Activated naive CD8-positive, alpha-beta T cell treated with anti-CD3 and anti-CD28 coated beads, Interleukin-2, amount 50 U/mL, for 16 hours (primary cell): Measurements from ENCODE around the gene SIRT4.
A peak's percentile ranks its signal among the peaks of the same experiment; 100 is the strongest.
"Not testable (repeated sequence)": the region's sequence is repeated elsewhere in the genome, so short reads cannot be mapped to it uniquely, and the experiment has no call there.

Source experiments
- DNase-seq: peaks from one replicate; pipeline ENCODE4 v3.0.0-alpha.2; 2020; ENCODE audit warnings: low read depth, low spot score

The SIRT4 gene

GRCh38 chr12:120301962-120302815, at the start of gene SIRT4:
Gene SIRT4, plus strand, starts transcription at chr12:120302321. Its CDS starts 1,241 bp downstream, at chr12:120303562.
- peak; percentile 72 for DNase-seq

DNA sequence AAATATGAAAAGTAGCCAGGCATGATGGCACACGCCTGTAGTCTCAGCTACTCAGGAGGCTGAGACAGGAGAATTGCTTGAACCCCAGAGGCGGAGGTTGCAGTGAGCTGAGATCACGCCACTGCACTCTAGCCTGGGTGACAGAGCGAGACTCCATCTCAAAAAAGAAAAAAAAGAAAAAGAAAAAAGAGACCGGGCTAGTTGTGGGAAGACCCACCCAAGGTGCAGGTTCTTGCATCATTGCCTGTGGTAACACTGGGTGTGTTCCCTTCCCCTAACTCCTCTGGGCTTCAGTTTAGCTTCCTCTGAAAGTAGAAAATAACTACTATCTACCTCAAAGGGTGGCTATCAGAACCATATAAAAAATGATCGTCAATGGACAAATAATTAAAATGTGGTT, 48.8 kb upstream of the SIRT4 start:
- DNase-seq: not testable (repeated sequence)

- DNase-seq: no peak
These were observed 47.3 kb upstream of the SIRT4 start for GRCh38 chr12:120254809-120255208.

DNA sequence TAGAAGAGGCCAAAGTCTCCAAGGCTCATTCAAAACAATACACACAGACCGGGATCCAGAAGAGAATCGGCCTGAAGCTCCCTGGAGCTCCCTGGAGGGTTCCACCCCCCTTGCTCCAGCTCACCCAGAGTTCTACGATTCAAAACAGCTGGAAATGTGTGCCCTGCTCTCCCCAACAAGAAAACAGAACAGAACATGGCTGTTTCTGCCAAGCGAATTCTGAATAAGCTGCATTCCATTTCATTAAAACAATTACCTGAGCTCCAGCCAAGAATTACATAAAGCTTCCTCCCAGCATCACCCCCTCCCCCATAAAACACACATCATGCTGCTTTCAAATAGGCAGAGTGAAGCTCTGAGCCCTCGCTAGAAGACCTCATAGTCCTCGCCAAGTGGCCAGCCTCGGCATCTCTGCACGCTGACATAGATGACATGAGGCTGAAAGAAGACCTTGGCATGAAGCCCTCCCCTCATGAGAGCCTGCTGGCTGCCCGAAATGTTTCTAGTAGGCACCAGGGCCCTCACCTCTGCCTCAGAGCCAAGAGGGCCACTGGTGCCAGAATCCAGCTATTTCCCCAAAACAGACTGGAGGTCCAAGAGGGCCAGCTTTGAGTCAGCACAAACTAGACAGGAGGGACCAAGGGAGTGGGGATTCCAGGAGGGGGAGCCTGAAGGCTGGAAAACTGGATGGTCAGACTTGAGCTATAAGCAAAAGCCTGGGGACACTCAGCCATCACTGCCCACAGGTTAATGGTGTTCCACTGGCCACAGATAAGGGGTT, 44.9 kb upstream of the SIRT4 start:
- DNase-seq: no peak

GRCh38 chr12:120258323-120258896, 43.7 kb upstream of the SIRT4 start:
- no peak for DNase-seq

GRCh38 chr12:120259418-120260202, 42.5 kb upstream of the SIRT4 start:
- no peak for DNase-seq

- no peak for DNase-seq
These were observed 41.5 kb upstream of the SIRT4 start for GRCh38 chr12:120260607-120261006.

GRCh38 chr12:120261951-120262851, 39.9 kb upstream of the SIRT4 start:
- DNase-seq: no peak

GRCh38 chr12:120262852-120263747, 39.0 kb upstream of the SIRT4 start:
- no peak for DNase-seq

DNA sequence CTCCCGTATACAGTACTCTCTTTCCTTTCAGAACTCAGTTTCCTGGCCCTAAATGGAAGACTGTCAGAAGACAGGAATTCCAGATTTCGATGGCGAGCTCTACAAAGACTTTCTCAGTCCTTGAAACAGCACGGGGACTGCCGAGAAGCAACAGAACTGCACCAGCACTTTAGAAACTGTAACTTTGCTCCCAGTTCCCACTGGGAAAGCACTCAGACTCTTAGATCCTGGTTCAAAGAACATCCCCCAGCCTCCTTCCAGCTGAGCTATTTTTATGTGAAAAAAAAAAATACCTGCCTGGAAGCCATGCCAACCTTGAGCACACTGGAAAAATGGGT, 38.4 kb upstream of the SIRT4 start:
- no peak for DNase-seq

- DNase-seq: no peak
These were observed 37.8 kb upstream of the SIRT4 start for GRCh38 chr12:120264086-120264903.

GRCh38 chr12:120264904-120265472, 37.1 kb upstream of the SIRT4 start:
- DNase-seq: no peak

- DNase-seq: peak; percentile 80
These were observed 36.5 kb upstream of the SIRT4 start, which contains the start of gene PXN for GRCh38 chr12:120265473-120266179. Gene PXN, minus strand, starts transcription at chr12:120265730. Its CDS starts 101 bp downstream, at chr12:120265629.

DNA sequence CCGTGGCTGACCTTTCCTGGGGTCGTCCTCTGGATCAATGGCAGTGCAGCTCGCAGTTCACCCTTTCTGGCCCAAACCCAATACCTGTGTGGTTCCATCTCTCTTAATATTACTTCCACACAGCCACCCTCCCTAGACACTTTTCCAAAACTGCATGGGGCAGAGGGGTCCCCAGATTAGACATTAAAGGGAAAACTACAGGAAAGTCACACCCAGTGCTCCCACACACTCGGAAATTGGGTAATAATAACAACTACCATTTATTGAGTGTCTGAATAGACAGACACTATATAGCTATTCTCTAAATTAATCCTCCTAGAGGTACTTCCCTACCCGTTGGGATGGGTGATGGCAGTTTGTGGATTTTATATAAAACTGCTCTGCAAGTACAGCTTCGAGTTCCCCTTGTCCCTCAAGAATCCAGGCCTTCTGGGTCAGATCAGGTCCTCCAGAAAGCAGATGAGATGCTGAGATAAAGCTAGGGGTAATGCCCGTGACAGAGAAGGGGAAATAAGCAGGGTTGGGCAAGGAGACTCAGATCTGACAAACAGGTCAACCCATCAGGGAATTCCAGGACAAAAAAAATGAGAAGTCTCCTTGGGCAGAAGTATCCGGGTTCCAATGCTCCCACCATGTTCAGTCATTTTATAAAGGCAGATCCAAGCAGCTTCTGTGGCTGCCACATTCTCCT, 35.8 kb upstream of the SIRT4 start:
- no peak for DNase-seq

DNA sequence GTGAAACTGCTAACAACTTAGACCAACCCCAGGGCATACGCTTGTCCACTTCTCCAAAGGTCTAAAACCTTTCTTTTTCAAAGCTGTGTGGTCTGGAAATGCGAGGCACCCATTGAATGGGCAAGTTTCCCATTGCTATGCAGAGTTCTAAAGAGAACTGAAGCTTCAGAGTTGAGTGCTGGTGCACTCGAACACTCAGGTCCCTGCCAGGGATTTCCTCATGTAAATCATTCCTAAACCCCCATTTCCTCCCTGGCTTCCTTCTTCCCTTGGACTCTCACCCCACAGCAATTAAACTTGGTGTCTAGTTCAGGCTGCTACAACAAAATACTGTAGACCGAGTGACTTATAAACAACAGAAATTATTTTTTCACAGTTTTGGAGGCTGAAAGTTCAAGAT, 34.4 kb upstream of the SIRT4 start:
- DNase-seq: no peak

DNA sequence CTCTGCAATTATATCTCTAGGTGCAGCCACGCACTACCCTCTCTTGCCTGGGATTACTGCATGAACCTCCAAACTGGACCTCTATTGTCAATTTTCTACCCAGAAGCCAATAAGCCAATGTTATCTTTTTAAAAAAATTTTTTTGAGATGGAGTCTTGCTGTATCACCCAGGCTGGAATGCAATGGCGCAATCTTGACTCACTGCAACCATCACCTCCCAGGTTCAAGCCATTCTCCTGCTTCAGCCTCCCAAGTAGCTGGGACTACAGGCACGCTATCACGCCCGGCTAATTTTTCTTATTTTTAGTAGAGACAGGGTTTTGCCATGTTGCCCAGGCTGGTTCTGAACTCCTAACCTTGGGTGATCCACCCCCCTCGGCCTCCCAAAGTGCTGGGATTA, 25.4 kb upstream of the SIRT4 start:
- DNase-seq: no peak
